HG03045 (cell line): ENCODE data around the gene PLXDC1.

ENCODE experiments used
- ATAC-seq: cut with Tn5 transposase; IDR thresholded peaks from one replicate; pipeline ENCODE4 v1.9.1; 2021; ENCODE audit warnings: mild to moderate bottlenecking, moderate library complexity; ENCODE audit not compliant: unreplicated experiment

Gene PLXDC1

DNA sequence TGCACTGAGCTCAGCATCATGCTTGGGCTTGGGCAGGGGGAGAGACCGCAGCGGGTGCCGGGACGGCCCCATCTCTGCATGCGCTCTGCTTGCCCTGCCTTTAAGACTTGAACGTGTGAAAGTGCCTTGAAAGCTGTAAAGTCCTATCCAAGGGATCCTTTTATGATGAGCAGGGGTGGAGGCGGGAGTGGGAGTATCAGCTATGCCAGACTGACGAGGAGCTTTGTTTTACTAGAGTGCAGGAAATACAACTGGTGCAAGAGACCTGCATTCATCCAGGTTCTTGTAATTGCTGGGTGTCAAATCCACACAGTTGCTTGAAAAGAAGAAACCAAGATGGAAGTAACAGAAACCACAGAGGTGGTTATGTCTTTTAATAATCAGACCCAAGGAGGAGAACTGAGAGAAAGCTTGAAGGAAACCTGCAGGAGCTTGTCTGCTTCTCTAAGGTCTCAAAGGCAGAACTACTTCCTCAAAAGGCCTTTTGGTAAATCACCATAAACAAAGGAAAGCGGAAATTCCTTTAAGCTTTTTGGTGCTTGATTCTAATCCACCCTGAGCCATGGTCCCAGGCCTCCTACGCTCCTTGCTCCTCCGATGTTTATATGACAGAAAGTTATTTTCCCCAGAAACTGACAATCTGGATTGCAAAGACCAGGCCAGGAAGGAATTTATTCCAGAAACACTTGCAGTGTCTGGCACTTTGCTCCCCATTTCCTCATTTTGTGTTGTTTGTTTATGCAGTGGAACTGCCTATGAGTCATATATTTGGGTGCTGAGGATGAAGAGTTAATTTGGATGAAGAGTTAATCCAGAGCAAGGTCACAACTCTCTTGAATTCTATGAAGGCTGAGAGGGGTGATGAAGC lies 132.9 kb downstream of the PLXDC1 start:
- ATAC-seq = no peak

DNA sequence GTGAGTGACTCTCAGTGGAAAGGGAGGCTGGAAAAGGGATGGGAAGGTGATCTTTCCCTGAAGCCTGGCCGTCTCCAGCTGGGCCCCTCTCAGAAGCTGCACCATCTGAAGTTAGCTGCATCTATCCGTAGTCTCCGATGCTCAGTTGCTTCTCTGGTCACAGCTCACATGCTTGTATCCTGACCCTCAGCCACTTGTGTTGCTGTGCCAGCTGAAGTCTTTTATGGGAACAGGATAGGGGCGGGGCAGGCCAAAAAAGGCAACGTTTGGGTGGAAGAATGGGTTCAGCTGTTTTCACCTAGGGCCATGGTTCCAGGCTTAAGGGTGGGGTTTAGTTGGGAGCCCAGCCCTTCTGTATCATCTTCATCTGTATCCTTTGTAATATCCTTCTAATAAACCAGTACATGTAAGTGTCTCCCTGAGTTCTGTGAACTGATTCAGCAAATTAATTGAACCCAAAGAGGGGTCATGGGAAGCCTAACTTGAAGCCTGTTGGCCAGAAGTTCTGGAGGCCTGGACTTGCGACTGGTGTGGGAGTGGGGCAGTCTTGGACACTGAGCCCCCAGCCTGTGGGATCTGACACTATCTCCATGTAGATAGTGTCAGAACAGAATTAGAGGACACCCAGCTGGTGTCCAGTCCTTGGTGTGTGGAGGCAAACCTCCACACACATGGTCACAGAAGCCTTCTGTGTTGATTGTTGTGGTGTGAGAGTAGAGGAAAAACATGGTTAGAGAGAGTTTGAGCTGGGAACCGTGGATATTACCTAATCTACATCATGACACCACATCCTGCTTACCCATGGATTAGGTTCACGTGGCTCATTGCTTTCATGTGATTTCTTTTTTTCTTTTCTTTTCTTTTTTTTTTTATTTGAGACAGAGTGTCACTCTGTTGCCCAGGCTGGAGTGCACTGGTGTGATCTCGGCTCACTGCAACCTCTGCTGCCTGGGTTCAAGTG lies 135.0 kb downstream of the PLXDC1 start:
- ATAC-seq = no peak

DNA sequence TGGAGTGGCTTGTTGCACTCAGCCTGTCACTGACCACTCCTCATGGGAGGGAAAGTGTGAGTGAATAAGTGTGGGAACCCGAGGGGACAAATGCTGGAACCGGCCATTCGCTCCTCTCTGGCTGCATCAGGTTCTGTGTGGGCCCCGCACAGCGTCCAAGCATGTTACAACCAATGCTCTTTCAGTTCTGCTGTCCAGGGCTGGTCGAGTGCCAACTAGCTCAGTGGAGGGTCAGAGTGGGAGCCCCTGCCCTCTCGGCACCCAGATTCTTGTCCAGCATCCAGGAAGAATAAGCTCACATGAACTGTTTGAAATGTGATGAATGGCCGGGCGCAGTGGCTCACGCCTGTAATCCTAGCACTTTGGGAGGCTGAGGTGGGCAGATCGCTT lies 135.9 kb downstream of the PLXDC1 start:
- ATAC-seq = no peak

GRCh38 chr17:39014795-39015545 lies 136.5 kb downstream of the PLXDC1 start:
- ATAC-seq = no peak

GRCh38 chr17:39014044-39014794 lies 137.2 kb downstream of the PLXDC1 start:
- no peak for ATAC-seq
